C1 segment of cervical spinal cord (tissue), 14 donors: ENCODE measurements around the gene PPP6R3.

Experiments used
- DNase-seq, 14 donors: peaks; one replicate each; lab custom pipeline; 2025; lab: John Stamatoyannopoulos, UW

Gene PPP6R3

GRCh38 chr11:68650801-68651200, 190.2 kb downstream of the PPP6R3 start:
- no peak for DNase-seq

GRCh38 chr11:68651208-68651984, 190.8 kb downstream of the PPP6R3 start:
- no peak for DNase-seq

- no peak for DNase-seq
Observed at GRCh38 chr11:68651985-68652682, 191.6 kb downstream of the PPP6R3 start.

GRCh38 chr11:68652683-68653156, 192.2 kb downstream of the PPP6R3 start:
- no peak for DNase-seq

GRCh38 chr11:68653486-68654430, 193.2 kb downstream of the PPP6R3 start:
- DNase-seq: no peak

GRCh38 chr11:68654978-68655377, 194.4 kb downstream of the PPP6R3 start:
- DNase-seq: no peak

GRCh38 chr11:68655406-68655805, 194.9 kb downstream of the PPP6R3 start:
- no peak for DNase-seq

GRCh38 chr11:68655806-68656205, 195.3 kb downstream of the PPP6R3 start:
- no peak for DNase-seq

- DNase-seq: no peak
Observed at GRCh38 chr11:68657021-68657780, 196.6 kb downstream of the PPP6R3 start.

- DNase-seq: no peak
Observed at GRCh38 chr11:68658097-68658496, 197.5 kb downstream of the PPP6R3 start.

GRCh38 chr11:68658661-68659060, 198.1 kb downstream of the PPP6R3 start:
- no peak for DNase-seq

- DNase-seq: peak in 7 of 14 donors; percentile 1 to 41 (median 7)
Observed at GRCh38 chr11:68659158-68659921, 198.8 kb downstream of the PPP6R3 start.

- DNase-seq: no peak
Observed at GRCh38 chr11:68660066-68660810, 199.7 kb downstream of the PPP6R3 start.

- DNase-seq: no peak
Observed at GRCh38 chr11:68661014-68661413, 200.5 kb downstream of the PPP6R3 start.

- DNase-seq: no peak
Observed at GRCh38 chr11:68661697-68662603, 201.4 kb downstream of the PPP6R3 start.

GRCh38 chr11:68663482-68664010, 203.0 kb downstream of the PPP6R3 start:
- DNase-seq: no peak

- DNase-seq: no peak
Observed at GRCh38 chr11:68664141-68664540, 203.6 kb downstream of the PPP6R3 start.

- no peak for DNase-seq
Observed at GRCh38 chr11:68664906-68665305, 204.4 kb downstream of the PPP6R3 start.
